ENCODE results near the gene NUP210. TPM values are rescaled to one million over a fixed set of nuclear protein-coding genes. Genes with fewer than 3 reads are reported as not detected.

NUP210 gene
- total RNA-seq, 1 donor from 2014 or later: 2.6 TPM

DNA sequence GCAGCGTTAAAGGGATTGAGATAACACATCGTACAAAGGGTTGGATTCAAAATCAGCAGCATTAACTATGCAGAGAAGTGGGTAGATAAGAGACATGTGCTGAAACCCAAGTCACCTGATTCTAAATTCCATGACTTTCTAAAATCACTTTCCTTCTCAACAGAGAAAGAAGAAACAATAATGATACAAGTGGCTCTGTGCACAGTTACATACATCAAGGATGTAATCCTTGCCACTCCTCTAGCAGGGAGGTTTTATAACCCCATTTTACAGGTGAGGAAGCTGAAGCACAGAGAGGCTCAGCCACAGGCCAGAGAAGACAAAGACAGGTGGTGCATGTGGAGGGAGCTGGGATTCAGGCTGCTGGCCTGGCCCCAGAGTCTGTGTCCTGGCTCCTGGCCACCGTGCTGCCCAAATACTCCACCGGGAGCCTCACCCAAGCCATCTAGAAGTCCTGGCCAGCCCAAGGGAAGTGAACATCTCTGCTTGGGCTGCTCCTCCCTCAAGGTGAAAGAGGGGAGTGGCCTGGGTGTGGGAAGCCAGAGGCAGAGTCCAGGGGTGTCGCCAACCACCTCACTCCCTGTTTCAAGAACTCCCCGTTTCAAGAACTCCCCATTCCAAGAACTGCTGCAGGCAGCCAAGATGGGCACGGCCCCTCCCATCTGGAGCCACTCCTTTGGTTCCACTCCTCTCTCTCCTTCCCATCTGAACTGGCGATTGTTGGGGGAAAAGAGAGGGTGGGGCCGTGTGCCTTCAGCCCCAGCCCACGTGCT is 147.1 kb downstream of the NUP210 start:
- no peak for DNase-seq (ENCODE audit: low spot score)

DNA sequence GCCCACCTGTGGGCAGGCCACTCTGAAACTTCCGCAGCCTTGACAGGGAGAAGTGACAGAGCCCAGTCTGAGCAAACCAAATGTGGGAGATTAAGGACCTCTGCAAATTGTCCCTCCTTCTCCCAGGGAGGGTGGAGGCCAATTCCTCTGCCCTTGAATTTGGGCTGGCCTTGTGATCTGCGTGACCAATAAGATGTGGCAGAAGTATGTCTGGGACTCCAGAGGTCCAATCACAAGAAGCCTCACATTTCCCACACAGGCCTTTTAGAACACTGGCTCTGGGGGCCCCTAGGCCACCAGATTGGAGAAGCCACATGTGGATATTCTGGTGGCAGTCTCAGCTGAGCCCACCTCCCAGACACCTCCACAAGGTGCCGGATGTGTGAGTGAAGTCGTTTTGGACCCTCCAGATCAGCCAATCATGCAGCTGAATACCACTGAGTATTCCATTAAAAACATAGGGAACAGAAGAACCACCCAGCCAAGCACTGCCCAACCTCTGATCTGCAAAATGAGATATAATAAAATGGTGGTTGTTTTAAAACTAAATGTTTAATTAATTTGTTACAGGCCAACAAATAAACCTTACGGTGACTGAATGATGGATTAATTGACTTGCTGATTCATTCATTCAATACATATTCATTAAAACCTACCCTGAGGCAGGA is 150.3 kb downstream of the NUP210 start:
- intact Hi-C loops (cut with DNase I): no loop called here
- no peak for DNase-seq (ENCODE audit: low spot score)

More for the DNA sequence above, 147.1 kb downstream of the NUP210 start:
- intact Hi-C loops (cut with DNase I): no loop called here

- no peak for DNase-seq (ENCODE audit: low spot score)
- intact Hi-C loops (cut with DNase I): no loop called here
Observed at GRCh38 chr3:13268961-13269441, 151.1 kb downstream of the NUP210 start.

DNA sequence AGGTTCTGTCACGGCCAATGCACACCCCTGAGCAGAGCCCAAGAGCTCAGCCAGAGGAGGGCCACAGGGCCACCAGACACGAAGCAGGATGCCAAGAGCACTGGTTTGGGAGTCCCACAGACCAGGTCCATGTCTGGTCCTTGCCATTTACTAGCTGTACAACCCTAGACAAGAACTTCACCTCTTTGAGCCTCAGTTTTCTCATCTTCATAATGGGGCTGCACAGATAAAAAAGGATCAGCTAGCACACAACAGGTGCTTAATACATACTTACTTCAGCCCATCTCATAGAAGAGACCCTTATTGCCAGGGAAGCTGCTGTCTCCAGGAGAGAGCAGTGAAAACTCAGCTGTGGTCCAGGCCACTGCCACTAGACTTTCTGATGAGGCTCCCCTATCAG is 152.0 kb downstream of the NUP210 start:
- intact Hi-C loops (cut with DNase I): no loop called here
- DNase-seq (ENCODE audit: low spot score): no peak

DNA sequence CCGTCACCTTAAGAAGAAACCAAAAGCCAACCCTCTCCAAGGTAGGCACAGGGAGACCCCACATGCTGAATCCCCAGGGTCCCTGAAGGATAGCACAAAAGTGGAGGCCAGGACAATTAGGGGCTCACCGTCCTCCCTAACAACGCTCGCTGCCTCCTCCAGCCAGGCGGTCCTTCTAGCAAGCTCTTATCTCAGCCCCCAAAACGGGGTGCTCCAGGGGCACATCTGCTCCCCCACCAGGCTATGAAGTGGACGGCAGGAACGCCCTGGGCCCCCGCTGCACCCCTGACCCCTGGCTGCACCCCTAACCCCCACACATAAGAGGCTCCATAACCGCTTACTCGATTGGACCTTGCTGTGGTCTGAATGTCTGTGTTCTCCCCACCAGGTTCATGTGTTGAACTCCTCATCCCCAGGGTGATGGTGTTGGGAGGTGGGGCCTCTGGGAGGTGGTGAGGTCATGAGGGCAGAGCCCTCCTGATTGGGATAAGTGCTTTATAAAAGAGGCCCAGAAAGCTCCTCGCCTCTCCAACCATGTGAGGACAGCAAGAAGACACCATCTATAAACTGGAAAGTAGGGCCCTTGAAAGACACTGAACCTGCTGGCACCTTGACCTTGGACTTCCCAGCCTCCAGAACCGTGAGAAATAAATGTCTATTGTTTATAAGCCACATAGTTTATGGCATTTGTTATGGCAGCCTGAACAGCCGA is 153.3 kb downstream of the NUP210 start:
- intact Hi-C loops (cut with DNase I): no loop called here
- no peak for DNase-seq (ENCODE audit: low spot score)

Other genes with a start within 250 kb of the NUP210 start
- 30.7 TPM for gene HDAC11, start 60.0 kb upstream of the NUP210 start, total RNA-seq
- gene FBLN2, start 128.8 kb upstream of the NUP210 start, total RNA-seq: 64.6 TPM

Data from cardiac septum (tissue), 1 donor.